Astrocyte (in vitro differentiated cells and primary cell): ENCODE data around the gene STARD6. TPM values are rescaled to one million over a fixed set of nuclear protein-coding genes. Genes with fewer than 3 reads are reported as not detected.

ENCODE experiments used
- DNase-seq: peaks from one replicate; pipeline ENCODE4 v3.0.0-alpha.2; 2010; ENCODE audit warnings: low read depth
- FAIRE-seq: peaks from 2 replicates; lab custom pipeline; 2011; peaks lifted over from hg19 to GRCh38; lab: Jason Lieb, UNC
- H2AFZ ChIP-seq: 2 replicates; pipeline ENCODE4 v1.6.0; 2012; ENCODE audit warnings: low read depth, low read length, inconsistent platforms
- H3K27ac ChIP-seq: 2 replicates; pipeline ENCODE4 v1.5.1; 2011; ENCODE audit warnings: low read depth, low read length, inconsistent platforms
- H3K27me3 ChIP-seq: 2 replicates; pipeline ENCODE4 v1.6.0; 2011; ENCODE audit warnings: low read length, inconsistent platforms; ENCODE audit not compliant: insufficient read depth
- H3K36me3 ChIP-seq: 2 replicates; pipeline ENCODE4 v1.5.1; 2011; ENCODE audit warnings: low read length, inconsistent platforms; ENCODE audit not compliant: insufficient read depth
- H3K4me1 ChIP-seq: 2 replicates; pipeline ENCODE4 v1.5.1; 2011; ENCODE audit warnings: low read length, inconsistent platforms; ENCODE audit not compliant: insufficient read depth
- H3K4me2 ChIP-seq: 2 replicates; pipeline ENCODE4 v1.6.0; 2012; ENCODE audit warnings: low read length, inconsistent platforms
- H3K4me3 ChIP-seq: 2 replicates; pipeline ENCODE4 v1.5.1; 2011; ENCODE audit warnings: low read depth, mild to moderate bottlenecking, low read length, inconsistent platforms; ENCODE audit not compliant: insufficient read depth
- H3K79me2 ChIP-seq: 2 replicates; pipeline ENCODE4 v1.6.0; 2012; ENCODE audit warnings: mild to moderate bottlenecking, low read length, inconsistent platforms; ENCODE audit not compliant: insufficient read depth
- H3K9ac ChIP-seq: 2 replicates; pipeline ENCODE4 v1.6.0; 2012; ENCODE audit warnings: mild to moderate bottlenecking, low read length, inconsistent platforms
- H3K9me3 ChIP-seq: 2 replicates; pipeline ENCODE4 v1.5.1; 2012; ENCODE audit warnings: low read depth, mild to moderate bottlenecking, low read length, inconsistent platforms; ENCODE audit not compliant: insufficient read depth
- H4K20me1 ChIP-seq: 2 replicates; pipeline ENCODE4 v1.6.0; 2012; ENCODE audit warnings: low read length, inconsistent platforms; ENCODE audit not compliant: insufficient read depth
- H3K27ac Mint-ChIP-seq: one replicate; pipeline ENCODE4 v1.8.0; 2021; ENCODE audit warnings: mild to moderate bottlenecking, mixed read lengths; ENCODE audit not compliant: unreplicated experiment
- H3K27me3 Mint-ChIP-seq: one replicate; pipeline ENCODE4 v1.8.0; 2021; ENCODE audit warnings: low read depth, mixed read lengths; ENCODE audit not compliant: unreplicated experiment
- H3K36me3 Mint-ChIP-seq: one replicate; pipeline ENCODE4 v1.8.0; 2021; ENCODE audit warnings: low read depth, mixed read lengths; ENCODE audit not compliant: unreplicated experiment
- H3K4me1 Mint-ChIP-seq: one replicate; pipeline ENCODE4 v1.8.0; 2021; ENCODE audit warnings: low read depth, mixed read lengths; ENCODE audit not compliant: unreplicated experiment
- H3K4me3 Mint-ChIP-seq: one replicate; pipeline ENCODE4 v1.8.0; 2021; ENCODE audit warnings: mild to moderate bottlenecking, moderate library complexity, mixed read lengths; ENCODE audit not compliant: unreplicated experiment
- H3K9me3 Mint-ChIP-seq: one replicate; pipeline ENCODE4 v1.8.0; 2021; ENCODE audit warnings: mild to moderate bottlenecking, mixed read lengths; ENCODE audit not compliant: unreplicated experiment
- CTCF ChIP-seq: IDR thresholded peaks from 2 replicates; pipeline ENCODE4 v1.5.1; 2011; ENCODE audit warnings: low read depth, mild to moderate bottlenecking, inconsistent platforms, low read length, moderate library complexity; ENCODE audit not compliant: insufficient read depth
- EZH2 ChIP-seq: IDR thresholded peaks from 2 replicates; pipeline ENCODE4 v1.6.1; 2012; ENCODE audit warnings: mild to moderate bottlenecking, low read length, inconsistent platforms; ENCODE audit not compliant: insufficient read depth
- total RNA-seq: library from RNA; stranded (reverse); gene quantifications from 2 replicates; pipeline ENCODE4 v1.2.1, GENCODE V29; 2021

The STARD6 gene
- total RNA-seq, 1 donor from 2014 or later, result not detected

- no peak for FAIRE-seq
- no peak overlapping the region for H3K27ac Mint-ChIP-seq
These were observed 26.7 kb downstream of the STARD6 start for GRCh38 chr18:54330768-54331548.

GRCh38 chr18:54329787-54330186 lies 27.9 kb downstream of the STARD6 start:
- H3K79me2 ChIP-seq, result no peaks in the 10 kb centered on the region
- no peak overlapping the region for H3K27ac ChIP-seq
- H3K27ac Mint-ChIP-seq, result no peak overlapping the region
- H3K36me3 Mint-ChIP-seq, result no peaks in the 10 kb centered on the region
- FAIRE-seq (no peak), DNase-seq (no peak)
- TF ChIP-seq EZH2 (no peak), CTCF (no peak)
- H3K4me2 ChIP-seq, result no peak overlapping the region
- H3K4me1 Mint-ChIP-seq, result no peaks in the 10 kb centered on the region
- no peaks in the 10 kb centered on the region for H3K27me3 ChIP-seq
- no peak overlapping the region for H2AFZ ChIP-seq
- no peaks in the 10 kb centered on the region for H3K36me3 ChIP-seq
- no peaks in the 10 kb centered on the region for H3K9me3 ChIP-seq
- no peaks in the 10 kb centered on the region for H3K9me3 Mint-ChIP-seq
- H3K4me3 Mint-ChIP-seq, result no peak overlapping the region
- H3K4me3 ChIP-seq, result no peak overlapping the region
- H3K4me1 ChIP-seq, result no peaks in the 10 kb centered on the region
- H3K9ac ChIP-seq, result no peak overlapping the region
- H4K20me1 ChIP-seq, result no peaks in the 10 kb centered on the region
- H3K27me3 Mint-ChIP-seq, result no peaks in the 10 kb centered on the region

More at GRCh38 chr18:54330768-54331548, 26.7 kb downstream of the STARD6 start:
- no peaks in the 10 kb centered on the region for H3K27me3 Mint-ChIP-seq
- Histone ChIP-seq H4K20me1 (no peaks in the 10 kb centered on the region), H3K36me3 (no peaks in the 10 kb centered on the region), H3K9ac (no peak overlapping the region), H2AFZ (no peak overlapping the region), H3K4me2 (no peak overlapping the region), H3K27me3 (no peaks in the 10 kb centered on the region), H3K9me3 (no peaks in the 10 kb centered on the region), H3K4me1 (no peaks in the 10 kb centered on the region), H3K27ac (no peak overlapping the region), H3K4me3 (no peak overlapping the region), H3K79me2 (no peaks in the 10 kb centered on the region)
- no peak overlapping the region for H3K4me3 Mint-ChIP-seq
- H3K36me3 Mint-ChIP-seq, result no peaks in the 10 kb centered on the region
- no peaks in the 10 kb centered on the region for H3K9me3 Mint-ChIP-seq
- DNase-seq, result no peak
- TF ChIP-seq EZH2, result no peak
- TF ChIP-seq CTCF, result no peak
- no peaks in the 10 kb centered on the region for H3K4me1 Mint-ChIP-seq

GRCh38 chr18:54327818-54328217 lies 29.8 kb downstream of the STARD6 start:
- TF ChIP-seq EZH2 (no peak), CTCF (no peak)
- Mint-ChIP-seq H3K27ac (no peak overlapping the region), H3K27me3 (no peaks in the 10 kb centered on the region), H3K36me3 (no peaks in the 10 kb centered on the region), H3K4me1 (no peaks in the 10 kb centered on the region), H3K4me3 (no peak overlapping the region), H3K9me3 (no peaks in the 10 kb centered on the region)
- Histone ChIP-seq H3K27me3 (no peaks in the 10 kb centered on the region), H3K36me3 (no peaks in the 10 kb centered on the region), H3K27ac (no peak overlapping the region), H2AFZ (no peak overlapping the region), H3K4me1 (no peaks in the 10 kb centered on the region), H3K4me2 (no peak overlapping the region), H3K9ac (no peak overlapping the region), H3K4me3 (no peak overlapping the region), H4K20me1 (no peaks in the 10 kb centered on the region), H3K79me2 (no peaks in the 10 kb centered on the region), H3K9me3 (no peaks in the 10 kb centered on the region)
- no peak for DNase-seq
- no peak for FAIRE-seq
